ENCODE results near the gene NCKAP5. TPM values are rescaled to one million over a fixed set of nuclear protein-coding genes. Genes with fewer than 3 reads are reported as not detected.

NCKAP5 gene
- total RNA-seq, 4 donors from 2014 or later, result 2.7 to 11.7 (median 5.6) TPM

GRCh38 chr2:133248264-133248663 is 320.0 kb downstream of the NCKAP5 start:
- WGBS, 2 donors, result 85 to 86% methylated on average over 4 of the region's 4 CpGs
- H3K27ac ChIP-seq, result peak overlapping the region in 2 of 4 donors; percentile 13 to 15
- no peak for DNase-seq (ENCODE audit: low spot score in 2 of 2)
- H3K9me3 ChIP-seq, result no peaks in the 10 kb centered on the region
- peaks cover 0 to 15% (median 0%) of the 10 kb centered on the region in 4 donors for H3K4me1 ChIP-seq
- H3K27me3 ChIP-seq, result no peaks in the 10 kb centered on the region
- no peaks in the 10 kb centered on the region for H3K36me3 ChIP-seq
- no peak for TF ChIP-seq POLR2A (IDR thresholded peaks at IDR 0.05)
- H3K4me3 ChIP-seq, result no peak overlapping the region

DNA sequence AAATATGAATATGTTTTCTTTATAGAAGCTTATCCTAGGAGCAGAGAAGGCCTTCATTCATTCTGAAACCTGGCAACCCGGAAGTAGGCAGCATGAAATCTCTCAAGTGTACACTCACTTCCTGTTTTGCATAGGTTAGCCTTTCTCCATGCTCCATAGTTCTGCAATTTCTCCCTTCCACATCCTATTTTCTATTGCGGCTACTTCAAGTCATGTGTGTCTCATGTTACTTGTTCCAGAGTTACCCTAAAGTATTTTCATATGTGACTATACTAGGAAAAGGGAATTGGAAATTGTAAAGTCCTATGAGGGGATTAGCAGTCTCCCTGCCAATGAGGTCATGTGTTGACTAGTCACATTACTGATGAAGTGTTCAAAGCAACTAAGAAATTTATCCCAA is 320.6 kb downstream of the NCKAP5 start:
- Histone ChIP-seq H3K27me3 (no peaks in the 10 kb centered on the region), H3K27ac (peak overlapping the region in 1 of 4 donors; percentile 15), H3K4me1 (peaks cover 0 to 15% (median 0%) of the 10 kb centered on the region in 4 donors), H3K4me3 (no peak overlapping the region), H3K36me3 (no peaks in the 10 kb centered on the region), H3K9me3 (no peaks in the 10 kb centered on the region)
- no peak for DNase-seq (ENCODE audit: low spot score in 2 of 2)
- TF ChIP-seq EP300 (IDR thresholded peaks at IDR 0.05), result peak in 1 of 2 donors; percentile 55
- TF ChIP-seq, protein P1, sequence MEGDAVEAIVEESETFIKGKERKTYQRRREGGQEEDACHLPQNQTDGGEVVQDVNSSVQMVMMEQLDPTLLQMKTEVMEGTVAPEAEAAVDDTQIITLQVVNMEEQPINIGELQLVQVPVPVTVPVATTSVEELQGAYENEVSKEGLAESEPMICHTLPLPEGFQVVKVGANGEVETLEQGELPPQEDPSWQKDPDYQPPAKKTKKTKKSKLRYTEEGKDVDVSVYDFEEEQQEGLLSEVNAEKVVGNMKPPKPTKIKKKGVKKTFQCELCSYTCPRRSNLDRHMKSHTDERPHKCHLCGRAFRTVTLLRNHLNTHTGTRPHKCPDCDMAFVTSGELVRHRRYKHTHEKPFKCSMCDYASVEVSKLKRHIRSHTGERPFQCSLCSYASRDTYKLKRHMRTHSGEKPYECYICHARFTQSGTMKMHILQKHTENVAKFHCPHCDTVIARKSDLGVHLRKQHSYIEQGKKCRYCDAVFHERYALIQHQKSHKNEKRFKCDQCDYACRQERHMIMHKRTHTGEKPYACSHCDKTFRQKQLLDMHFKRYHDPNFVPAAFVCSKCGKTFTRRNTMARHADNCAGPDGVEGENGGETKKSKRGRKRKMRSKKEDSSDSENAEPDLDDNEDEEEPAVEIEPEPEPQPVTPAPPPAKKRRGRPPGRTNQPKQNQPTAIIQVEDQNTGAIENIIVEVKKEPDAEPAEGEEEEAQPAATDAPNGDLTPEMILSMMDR (IDR thresholded peaks at IDR 0.05), result no peak
- 42 to 43% methylated on average over 2 of the region's 2 CpGs for WGBS, 2 donors

DNA sequence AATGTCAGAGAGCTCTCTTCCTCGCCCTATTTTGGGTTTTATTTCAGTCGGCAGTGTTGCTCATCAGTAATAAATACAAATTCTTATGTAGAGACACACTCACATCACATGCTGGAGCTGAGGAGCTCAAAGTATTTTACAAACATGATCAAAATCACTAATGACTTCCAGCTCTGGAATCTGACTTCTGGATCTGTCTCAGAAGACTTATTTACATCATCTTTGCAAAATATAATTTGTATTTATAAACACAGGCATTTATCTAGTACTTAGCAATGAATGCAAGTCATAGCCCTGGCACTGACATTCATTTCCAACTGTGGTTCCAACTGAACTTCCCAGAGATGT is 327.1 kb downstream of the NCKAP5 start:
- WGBS, 2 donors, result 6 to 18% methylated on average over 2 of the region's 2 CpGs
- no peaks in the 10 kb centered on the region for H3K36me3 ChIP-seq
- no peaks in the 10 kb centered on the region for H3K9me3 ChIP-seq
- TF ChIP-seq POLR2A (IDR thresholded peaks at IDR 0.05) (no peak), EP300 (IDR thresholded peaks at IDR 0.05) (no peak)
- TF ChIP-seq, protein P1 (IDR thresholded peaks at IDR 0.05), result no peak
- no peaks in the 10 kb centered on the region for H3K27me3 ChIP-seq
- H3K4me1 ChIP-seq, result peaks cover 0 to 14% (median 2%) of the 10 kb centered on the region in 4 donors
- peak overlapping the region; percentile 2 to 28 (median 16) for H3K4me3 ChIP-seq
- no peak for DNase-seq (ENCODE audit: low spot score in 2 of 2)
- peak overlapping the region in 2 of 4 donors; percentile 56 to 65 for H3K27ac ChIP-seq

GRCh38 chr2:133240491-133241223 is 327.6 kb downstream of the NCKAP5 start:
- no peak for TF ChIP-seq EP300 (IDR thresholded peaks at IDR 0.05)
- TF ChIP-seq POLR2A (IDR thresholded peaks at IDR 0.05), result no peak
- TF ChIP-seq, protein P1 (IDR thresholded peaks at IDR 0.05), result no peak
- Histone ChIP-seq H3K27me3 (no peaks in the 10 kb centered on the region), H3K4me1 (peaks cover 0 to 14% (median 2%) of the 10 kb centered on the region in 4 donors), H3K36me3 (no peaks in the 10 kb centered on the region), H3K9me3 (no peaks in the 10 kb centered on the region), H3K4me3 (peak overlapping the region; percentile 2 to 28 (median 16)), H3K27ac (peak overlapping the region in 2 of 4 donors; percentile 56 to 65)
- DNase-seq (ENCODE audit: low spot score in 2 of 2), result no peak
- WGBS, 2 donors, result 30 to 37% methylated on average over 5 of the region's 5 CpGs

- H3K36me3 ChIP-seq, result no peaks in the 10 kb centered on the region
- H3K4me3 ChIP-seq, result no peak overlapping the region
- WGBS, 2 donors, result 84 to 87% methylated on average over 1 of the region's 1 CpG
- no peak overlapping the region for H3K27ac ChIP-seq
- no peaks in the 10 kb centered on the region for H3K27me3 ChIP-seq
- DNase-seq (ENCODE audit: low spot score in 2 of 2), result no peak
- TF ChIP-seq, protein P1 (IDR thresholded peaks at IDR 0.05), result no peak
- TF ChIP-seq POLR2A (IDR thresholded peaks at IDR 0.05) (no peak), EP300 (IDR thresholded peaks at IDR 0.05) (no peak)
- H3K4me1 ChIP-seq, result peaks cover 0 to 9% (median 2%) of the 10 kb centered on the region in 4 donors
- no peaks in the 10 kb centered on the region for H3K9me3 ChIP-seq
Measured at GRCh38 chr2:133235968-133236367, 332.3 kb downstream of the NCKAP5 start.
